H1 (cell line): ENCODE measurements around the gene S100PBP. TPM values are rescaled to one million over a fixed set of nuclear protein-coding genes. Genes with fewer than 3 reads are reported as not detected.

Experiments used
- CTCF ChIA-PET: fragments of 300-600 bp; sonication (Branson Sonifier 250); formaldehyde crosslinking; loops from one replicate; lab custom pipeline; 2021; ENCODE audit not compliant: partially characterized antibody; lab: Charles Lee
- POLR2A ChIA-PET: fragments of 300-600 bp; sonication (Branson Sonifier 250); formaldehyde crosslinking; loops from one replicate; lab custom pipeline; 2021; ENCODE audit warnings: inconsistent platforms; ENCODE audit not compliant: partially characterized antibody; lab: Charles Lee
- DNase-seq, 2 experiments: peaks; one replicate each; pipeline versions ENCODE4 v3.0.0 to v3.0.0-alpha.2; 2010 to 2022; ENCODE audit warnings: low spot score in 2 of 2, low read depth in 1 of 2, mixed read lengths in 1 of 2
- FAIRE-seq: peaks from 2 replicates; lab custom pipeline; 2011; peaks lifted over from hg19 to GRCh38; lab: Jason Lieb, UNC
- H2AFZ ChIP-seq: 2 replicates; pipeline ENCODE4 v1.8.1; 2012; ENCODE audit warnings: low read length, inconsistent platforms
- H2AK5ac ChIP-seq: 2 replicates; pipeline ENCODE4 v1.6.1; 2013; ENCODE audit warnings: low read depth, low read length
- H2BK120ac ChIP-seq: replicated peaks from 2 replicates; pipeline ENCODE3; 2013; ENCODE audit warnings: low read depth, low read length, inconsistent platforms
- H2BK12ac ChIP-seq: 2 replicates; pipeline ENCODE4 v1.6.1; 2013; ENCODE audit warnings: low read depth, low read length
- H2BK15ac ChIP-seq: 2 replicates; pipeline ENCODE4 v1.6.1; 2013; ENCODE audit warnings: low read length
- H2BK20ac ChIP-seq: 2 replicates; pipeline ENCODE4 v1.6.1; 2013; ENCODE audit warnings: low read length
- H2BK5ac ChIP-seq: 2 replicates; pipeline ENCODE4 v1.6.1; 2013; ENCODE audit warnings: low read depth, low read length
- H3K14ac ChIP-seq: 2 replicates; pipeline ENCODE4 v1.6.1; 2013; ENCODE audit warnings: inconsistent platforms; ENCODE audit not compliant: insufficient read length
- H3K18ac ChIP-seq: 2 replicates; pipeline ENCODE4 v1.6.1; 2013; ENCODE audit warnings: low read length; ENCODE audit errors: extremely low read depth
- H3K23ac ChIP-seq: 2 replicates; pipeline ENCODE4 v1.6.1; 2013; ENCODE audit warnings: inconsistent platforms; ENCODE audit not compliant: insufficient read length
- H3K23me2 ChIP-seq: 2 replicates; pipeline ENCODE4 v1.6.1; 2013; ENCODE audit warnings: low read depth, low read length
- H3K27ac ChIP-seq: 2 replicates; pipeline ENCODE4 v1.6.1; 2011; ENCODE audit warnings: low read depth, low read length, inconsistent platforms
- H3K27me3 ChIP-seq, 4 experiments: replicated peaks in 1 of 4; 1 replicate in 1 of 4; 2 replicates in 3 of 4; pipeline versions ENCODE4 v1.6.1 to v1.8.1; 2011 to 2013; ENCODE audit warnings: low read length in 3 of 4, mild to moderate bottlenecking in 3 of 4, inconsistent platforms in 2 of 4, mixed read lengths in 2 of 4, moderate library complexity in 1 of 4; ENCODE audit not compliant: control insufficient read depth in 3 of 4, insufficient read depth in 3 of 4; ENCODE audit errors: extremely low read depth in 1 of 4
- H3K36me3 ChIP-seq, 4 experiments: 2 replicates each; pipeline versions ENCODE4 v1.6.1 to v1.8.1; 2011 to 2013; ENCODE audit warnings: mild to moderate bottlenecking in 4 of 4, low read length in 3 of 4, moderate library complexity in 2 of 4, control low read depth in 1 of 4, inconsistent platforms in 1 of 4; ENCODE audit not compliant: insufficient read depth in 4 of 4, control insufficient read depth in 2 of 4
- H3K4ac ChIP-seq: replicated peaks from 2 replicates; pipeline ENCODE3; 2013; ENCODE audit warnings: low read length, low read depth, mixed read lengths, inconsistent platforms; ENCODE audit not compliant: insufficient read length
- H3K4me1 ChIP-seq, 4 experiments: replicated peaks in 1 of 4; 1 replicate in 1 of 4; 2 replicates in 3 of 4; pipeline versions ENCODE4 v1.6.1 to v1.8.1; 2011 to 2013; ENCODE audit warnings: low read length in 3 of 4, inconsistent platforms in 2 of 4, mixed read lengths in 1 of 4; ENCODE audit not compliant: insufficient read depth in 4 of 4, control insufficient read depth in 3 of 4
- H3K4me2 ChIP-seq, 2 experiments: 2 replicates each; pipeline versions ENCODE4 v1.6.1 to v1.8.1; 2011 to 2013; ENCODE audit warnings: low read depth in 2 of 2, low read length in 2 of 2, control low read depth in 1 of 2, inconsistent platforms in 1 of 2, mild to moderate bottlenecking in 1 of 2; ENCODE audit not compliant: insufficient read depth in 1 of 2
- H3K4me3 ChIP-seq, 4 experiments: fragments of 200-600, 300-600 bp in 1 of 4; sonication (generic), shearing (Covaris generic), sonication (Bioruptor Twin) in 1 of 4; 2 replicates each; pipeline versions ENCODE4 v1.5.1 to v1.8.1; 2011 to 2016; ENCODE audit warnings: low read length in 4 of 4, low read depth in 3 of 4, control low read depth in 2 of 4, inconsistent platforms in 2 of 4, mild to moderate bottlenecking in 2 of 4, mixed read lengths in 1 of 4, moderate library complexity in 1 of 4; ENCODE audit not compliant: insufficient read depth in 2 of 4; ENCODE audit errors: extremely low read depth in 1 of 4
- H3K56ac ChIP-seq: replicated peaks from 2 replicates; pipeline ENCODE3; 2013; ENCODE audit warnings: low read depth, mild to moderate bottlenecking, mixed read lengths, low read length, inconsistent platforms; ENCODE audit not compliant: insufficient read length
- H3K79me1 ChIP-seq: 2 replicates; pipeline ENCODE4 v1.6.1; 2013; ENCODE audit warnings: low read depth, low read length, control low read depth
- H3K79me2 ChIP-seq, 2 experiments: 2 replicates each; pipeline versions ENCODE4 v1.6.1 to v1.8.1; 2012 to 2013; ENCODE audit warnings: low read length in 2 of 2, mild to moderate bottlenecking in 2 of 2, inconsistent platforms in 1 of 2; ENCODE audit not compliant: insufficient read depth in 2 of 2, control insufficient read depth in 1 of 2
- H3K9ac ChIP-seq, 4 experiments: replicated peaks in 1 of 4; 1 replicate in 1 of 4; 2 replicates in 3 of 4; pipeline versions ENCODE4 v1.6.1 to v1.8.1; 2011 to 2013; ENCODE audit warnings: low read depth in 3 of 4, low read length in 3 of 4, control low read depth in 2 of 4, mild to moderate bottlenecking in 2 of 4, moderate library complexity in 2 of 4, inconsistent platforms in 1 of 4; ENCODE audit errors: extremely low read depth in 1 of 4
- H3K9me3 ChIP-seq, 2 experiments: 2 replicates each; pipeline versions ENCODE4 v1.6.1 to v1.8.1; 2012 to 2013; ENCODE audit warnings: mild to moderate bottlenecking in 2 of 2, moderate library complexity in 2 of 2, control low read depth in 1 of 2, inconsistent platforms in 1 of 2, low read depth in 1 of 2, low read length in 1 of 2, mixed read lengths in 1 of 2; ENCODE audit not compliant: insufficient read depth in 2 of 2
- H4K20me1 ChIP-seq, 2 experiments: replicated peaks in 1 of 2; 2 replicates each; pipeline versions ENCODE3 to v1.8.1; 2011 to 2013; ENCODE audit warnings: inconsistent platforms in 2 of 2, low read length in 2 of 2, mild to moderate bottlenecking in 1 of 2; ENCODE audit not compliant: insufficient read depth in 2 of 2, control insufficient read depth in 1 of 2
- H4K5ac ChIP-seq: 2 replicates; pipeline ENCODE4 v1.6.1; 2013; ENCODE audit warnings: low read length, low read depth, mixed read lengths, inconsistent platforms; ENCODE audit not compliant: insufficient read length
- H4K8ac ChIP-seq: 2 replicates; pipeline ENCODE4 v1.8.0; 2013; ENCODE audit warnings: mild to moderate bottlenecking, moderate library complexity, low read length, inconsistent platforms; ENCODE audit not compliant: insufficient read depth; ENCODE audit errors: extremely low read depth
- H4K91ac ChIP-seq: replicated peaks from 2 replicates; pipeline ENCODE3; 2013; ENCODE audit warnings: low read length, mixed read lengths, inconsistent platforms; ENCODE audit not compliant: insufficient read length
- CBX5 ChIP-seq: fragments of 300-800, 300-1000 bp; sonication (generic); IDR thresholded peaks from 2 replicates; pipeline ENCODE4 v1.7.1; 2016; ENCODE audit warnings: antibody characterized with exemption, low read length, low read depth
- CREB1 ChIP-seq: IDR thresholded peaks from 2 replicates; pipeline ENCODE4 v1.6.1; 2012; ENCODE audit warnings: inconsistent platforms
- CTBP2 ChIP-seq: IDR thresholded peaks from 2 replicates; pipeline ENCODE4 v1.7.0; 2011; ENCODE audit warnings: borderline replicate concordance, mild to moderate bottlenecking, moderate library complexity, mixed read lengths, low read length; ENCODE audit not compliant: insufficient read depth, insufficient read length
- EP300 ChIP-seq, 2 experiments: IDR thresholded peaks; 1 replicate in 1 of 2; 2 replicates in 1 of 2; pipeline ENCODE4 v1.6.1; 2011 to 2012; ENCODE audit warnings: low read depth in 2 of 2, low read length in 2 of 2, mild to moderate bottlenecking in 2 of 2, borderline replicate concordance in 1 of 2, inconsistent platforms in 1 of 2, moderate library complexity in 1 of 2
- HDAC6 ChIP-seq: IDR thresholded peaks from one replicate; pipeline ENCODE4 v1.7.1; 2012; ENCODE audit warnings: low read depth, mild to moderate bottlenecking, inconsistent platforms, low read length, moderate library complexity
- JUN ChIP-seq: IDR thresholded peaks from 2 replicates; pipeline ENCODE4 v1.6.1; 2011; ENCODE audit warnings: low read depth, mild to moderate bottlenecking, improper control_type of control experiment, low read length
- MAFK ChIP-seq: IDR thresholded peaks from 2 replicates; pipeline ENCODE4 v1.6.1; 2012; ENCODE audit warnings: low read depth, mild to moderate bottlenecking, improper control_type of control experiment, low read length
- SIN3A ChIP-seq, 2 experiments: IDR thresholded peaks in 1 of 2; conservative IDR thresholded peaks in 1 of 2; 2 replicates each; pipeline ENCODE4 v1.6.1; 2011 to 2012; ENCODE audit warnings: low read length in 2 of 2, improper control_type of control experiment in 1 of 2, low read depth in 1 of 2, mild to moderate bottlenecking in 1 of 2
- SIRT6 ChIP-seq: IDR thresholded peaks from one replicate; pipeline ENCODE4 v1.7.1; 2012; ENCODE audit warnings: low read length, inconsistent platforms
- SP4 ChIP-seq: IDR thresholded peaks from 2 replicates; pipeline ENCODE4 v1.6.1; 2012; ENCODE audit warnings: low read length, inconsistent platforms
- TBP ChIP-seq: IDR thresholded peaks from 2 replicates; pipeline ENCODE4 v1.6.1; 2011; ENCODE audit warnings: low read depth, low read length, improper control_type of control experiment
- TCF12 ChIP-seq: IDR thresholded peaks from 2 replicates; pipeline ENCODE4 v1.6.1; 2011; ENCODE audit warnings: low read depth, mild to moderate bottlenecking, low read length
- TEAD4 ChIP-seq: IDR thresholded peaks from 2 replicates; pipeline ENCODE4 v1.6.1; 2012; ENCODE audit warnings: low read depth, low read length, inconsistent platforms, mixed read lengths
- WGBS, 2 experiments: shearing (Covaris generic) in 1 of 2; methylation state at CpG; one replicate each; pipeline versions ENCODE4 v1.1.6 to v1.1.7; 2013 to 2015; ENCODE audit warnings: low lambda C conversion rate in 2 of 2, mixed read lengths in 2 of 2, inconsistent platforms in 1 of 2, low coverage in 1 of 2, missing lambda C conversion rate in 1 of 2; ENCODE audit not compliant: insufficient replicate concordance in 2 of 2, insufficient coverage in 1 of 2, insufficient read length in 1 of 2; ENCODE audit errors: extremely low coverage in 1 of 2, missing lambda C conversion rate in 1 of 2; 5-methylcytosine and 5-hydroxymethylcytosine counted together
- polyA plus RNA-seq, 7 experiments: library from polyadenylated mRNA; depleted of rRNA in 3 of 7; stranded (reverse) in 5 of 7; unstranded in 2 of 7; fragments of >200 nt in 5 of 7; fragments of 200-250 nt in 2 of 7; gene quantifications; 1 replicate in 5 of 7; 2 replicates in 1 of 7; 4 replicates in 1 of 7; pipeline versions ENCODE4 v1.2.1 to v1.2.3, GENCODE V29; 2011 to 2013; ENCODE audit warnings: missing spikeins in 2 of 7, mixed read lengths in 2 of 7
- total RNA-seq: library from RNA; stranded (reverse); fragmentation: NEBNext Ultra II Directional; extraction: Animal tissue kit (Norgen Biotek cat#: 25700); gene quantifications from 2 replicates; pipeline ENCODE4 v1.2.1, GENCODE V29; 2021

The S100PBP gene
- total and polyA plus RNA-seq, 2 of the 8 experiments (the other 6 are each of a cell fraction or from before 2014, with no cell fraction given): 43.8 to 68.3 TPM

GRCh38 chr1:32903991-32904785, 86.7 kb downstream of the S100PBP start:
- no peaks in the 10 kb centered on the region for H3K9me3 ChIP-seq
- DNase-seq: no peak
- TF ChIP-seq CTBP2: no peak
- no peak for TF ChIP-seq TCF12
- TF ChIP-seq SIN3A (conservative IDR thresholded peaks at IDR 0.05 in 1 of 2, IDR thresholded peaks at IDR 0.05 in 1 of 2; ENCODE audit: low read depth in 1 of 2, low read length in 2 of 2): no peak
- no peak for TF ChIP-seq SP4
- no peak for TF ChIP-seq TEAD4
- no peak for TF ChIP-seq HDAC6
- no peak for TF ChIP-seq CBX5
- TF ChIP-seq CREB1: no peak
- no peak for TF ChIP-seq JUN
- TF ChIP-seq MAFK: no peak
- TF ChIP-seq SIRT6: no peak
- no peak for TF ChIP-seq TBP
- no peak for TF ChIP-seq EP300 (IDR thresholded peaks at IDR 0.05; ENCODE audit: borderline replicate concordance in 1 of 2, low read depth in 2 of 2, low read length in 2 of 2)

More at GRCh38 chr1:32903991-32904785, 86.7 kb downstream of the S100PBP start:
- Histone ChIP-seq H2AK5ac (0 out of 2 replicates have a peak overlapping the region, but pooled peaks have one; percentile 86), H2BK5ac (no peak overlapping the region), H3K23me2 (peaks cover 11% of the 10 kb centered on the region; the same call in 1 of the 2 replicates), H3K79me1 (no peaks in the 10 kb centered on the region), H3K27ac (no peak overlapping the region), H3K14ac (no peak overlapping the region), H3K36me3 (no peaks in the 10 kb centered on the region), H2BK15ac (0 out of 2 replicates have a peak overlapping the region, but pooled peaks have one; percentile 46), H3K79me2 (no peaks in the 10 kb centered on the region), H3K18ac (no peak overlapping the region), H4K5ac (no peak overlapping the region), H3K56ac (no peak overlapping the region), H2BK120ac (no peak overlapping the region), H3K23ac (no peak overlapping the region), H3K4me3 (no peak overlapping the region), H2BK12ac (no peak overlapping the region), H3K27me3 (peaks cover 14 to 33% (median 30%) of the 10 kb centered on the region in 4 experiments), H4K8ac (no peak overlapping the region), H3K4ac (no peak overlapping the region), H3K9ac (no peak overlapping the region), H3K4me1 (peaks cover 0 to 11% (median 8%) of the 10 kb centered on the region in 4 experiments; a peak in 6 of 7 replicates), H2AFZ (no peak overlapping the region), H4K20me1 (peaks cover 2 to 4% of the 10 kb centered on the region in 2 experiments), H4K91ac (no peak overlapping the region), H2BK20ac (no peak overlapping the region), H3K4me2 (no peak overlapping the region)
- POLR2A ChIA-PET: interaction anchor here (1.4 kb wide), 1 partner anchor 60 kb away, joined by 3 read pairs; the partner anchor contains the start of gene RNF19B
- CTCF ChIA-PET: interaction anchor here (0.5 to 1.6 kb wide), 9 partner anchors 12 to 1722 kb away, joined by 3 to 5 read pairs (median 3); no protein-coding TSS in a partner anchor
- WGBS, 2 experiments: 79% methylated on average over 3 of the region's 3 CpGs; no CpG with 5 or more reads in 1 of the 2 experiments
- FAIRE-seq: no peak
